GM21447 (cell line): Measurements from ENCODE around the gene WIZ.

Experiments
- ATAC-seq: cut with Tn5 transposase; IDR thresholded peaks from one replicate; pipeline ENCODE4 v1.9.1; 2021; ENCODE audit not compliant: unreplicated experiment

WIZ gene

DNA sequence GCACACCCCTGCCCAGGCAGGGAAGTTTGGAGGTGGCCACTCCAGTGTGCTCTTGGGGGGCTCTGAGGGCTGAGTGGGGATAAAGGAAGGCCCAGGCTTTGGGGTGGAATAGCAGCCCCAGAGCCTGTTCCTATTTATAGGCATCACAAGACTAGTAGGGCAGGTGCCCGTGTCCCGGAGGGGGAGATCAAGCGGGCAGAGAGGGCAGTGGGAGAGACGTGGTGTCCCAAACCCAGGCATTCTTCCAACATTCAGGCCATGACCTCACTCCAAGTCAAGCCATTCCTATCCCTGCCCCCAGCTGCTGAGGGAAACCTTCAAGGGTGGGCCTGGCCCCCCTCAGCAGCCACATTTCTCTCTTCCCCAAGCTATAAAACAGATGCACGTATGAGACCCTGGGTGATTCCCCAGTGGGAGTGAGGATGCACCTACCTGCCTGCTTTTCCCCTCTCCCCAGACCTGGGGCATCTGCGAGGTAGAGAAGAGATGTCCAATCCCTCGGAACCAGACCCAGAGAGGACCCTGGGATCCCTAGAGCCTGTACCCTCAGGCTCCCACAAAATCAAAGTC is 3.9 kb downstream of the WIZ start:
- ATAC-seq: no peak

DNA sequence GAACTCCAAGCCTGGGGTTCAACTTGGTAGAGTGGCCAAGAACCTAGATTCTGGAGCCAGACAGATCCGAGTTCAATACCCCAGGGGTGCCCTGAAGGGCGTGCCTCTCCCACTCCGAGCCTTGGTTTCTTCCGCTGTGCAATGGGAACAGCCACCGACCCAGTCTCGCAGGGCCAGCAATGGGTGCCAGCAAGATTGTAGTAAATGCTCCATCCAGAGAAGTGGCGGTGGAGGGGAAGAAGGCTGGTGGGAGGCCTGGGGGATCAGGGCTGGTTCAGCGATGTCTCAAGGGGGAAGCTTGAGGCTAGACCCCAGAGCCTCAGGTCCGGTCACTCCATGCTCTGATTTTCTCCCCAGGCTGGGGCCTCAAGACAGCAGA is 4.5 kb downstream of the WIZ start:
- no peak for ATAC-seq

DNA sequence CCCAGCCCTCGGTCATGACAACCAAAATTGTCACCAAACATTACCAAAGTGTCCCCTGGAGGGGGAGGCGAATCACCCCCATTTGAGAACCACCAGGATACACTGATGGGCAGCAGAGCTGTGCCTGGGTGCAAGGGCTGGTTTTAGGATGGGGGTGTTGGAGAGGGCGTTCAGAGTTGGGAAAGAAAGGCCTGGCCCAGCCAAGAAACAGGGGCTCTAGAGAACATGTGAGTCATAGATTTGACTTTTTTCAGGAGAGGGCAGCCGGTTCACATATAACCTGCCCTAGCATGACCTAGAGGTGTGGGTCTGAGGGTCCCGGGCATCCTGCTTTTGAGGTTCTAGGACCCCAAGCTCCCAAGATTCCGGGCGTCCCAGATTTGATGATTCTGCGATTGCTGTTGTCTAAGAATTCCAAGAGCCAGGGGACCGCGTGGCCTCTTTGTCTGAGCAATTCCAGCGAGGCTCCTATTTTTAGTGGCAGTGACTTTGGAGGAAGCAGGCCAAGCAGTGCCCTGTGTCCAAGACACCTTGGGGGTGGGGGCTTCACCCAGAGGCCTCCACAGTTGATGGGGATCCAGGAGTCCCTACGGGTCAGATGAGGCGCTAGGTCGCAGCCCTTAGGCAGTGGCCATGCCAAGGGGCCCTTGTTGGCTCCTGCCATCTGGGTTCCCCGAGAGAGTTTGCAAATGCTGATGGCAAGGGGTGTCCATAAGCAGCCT is 5.1 kb downstream of the WIZ start:
- ATAC-seq: no peak

DNA sequence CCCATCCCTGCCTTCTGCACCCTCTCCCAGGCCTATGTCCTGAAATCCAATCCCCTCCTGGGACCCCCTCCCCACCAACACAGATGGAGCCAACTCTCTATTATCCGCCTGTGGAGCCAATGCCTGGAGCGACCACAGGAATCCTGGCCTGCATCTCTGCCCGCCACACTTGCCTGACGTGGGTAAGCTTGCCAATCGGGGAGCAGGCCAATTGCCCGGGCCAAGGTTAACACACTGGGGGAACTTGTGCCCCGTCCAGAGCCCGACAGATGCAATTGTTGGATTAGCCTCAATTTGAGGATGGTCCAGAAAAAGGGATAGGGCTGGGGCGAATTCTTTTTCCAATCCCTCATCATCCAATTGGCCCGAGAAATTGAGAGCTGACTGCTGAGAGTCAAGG is 5.9 kb downstream of the WIZ start:
- ATAC-seq: no peak

DNA sequence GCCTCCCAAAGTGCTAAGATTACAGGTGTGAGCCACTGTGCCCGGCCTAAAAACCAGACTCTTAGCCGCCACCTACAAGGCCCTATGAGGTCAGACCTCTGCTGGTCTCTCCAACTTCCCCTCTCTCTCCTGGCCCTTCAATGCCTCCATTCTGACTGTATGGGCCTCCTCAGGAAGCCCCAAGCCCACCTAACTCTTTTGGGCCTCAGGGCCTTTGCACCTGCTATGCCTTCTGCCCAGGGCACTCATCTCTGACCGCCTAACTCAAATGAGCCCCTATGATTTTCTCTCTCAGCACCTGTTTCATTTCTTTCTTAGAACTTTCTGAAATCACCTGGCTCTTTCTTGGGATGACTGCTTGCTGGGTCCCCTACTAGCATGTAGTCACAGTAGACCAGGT is 6.4 kb downstream of the WIZ start:
- ATAC-seq: no peak

DNA sequence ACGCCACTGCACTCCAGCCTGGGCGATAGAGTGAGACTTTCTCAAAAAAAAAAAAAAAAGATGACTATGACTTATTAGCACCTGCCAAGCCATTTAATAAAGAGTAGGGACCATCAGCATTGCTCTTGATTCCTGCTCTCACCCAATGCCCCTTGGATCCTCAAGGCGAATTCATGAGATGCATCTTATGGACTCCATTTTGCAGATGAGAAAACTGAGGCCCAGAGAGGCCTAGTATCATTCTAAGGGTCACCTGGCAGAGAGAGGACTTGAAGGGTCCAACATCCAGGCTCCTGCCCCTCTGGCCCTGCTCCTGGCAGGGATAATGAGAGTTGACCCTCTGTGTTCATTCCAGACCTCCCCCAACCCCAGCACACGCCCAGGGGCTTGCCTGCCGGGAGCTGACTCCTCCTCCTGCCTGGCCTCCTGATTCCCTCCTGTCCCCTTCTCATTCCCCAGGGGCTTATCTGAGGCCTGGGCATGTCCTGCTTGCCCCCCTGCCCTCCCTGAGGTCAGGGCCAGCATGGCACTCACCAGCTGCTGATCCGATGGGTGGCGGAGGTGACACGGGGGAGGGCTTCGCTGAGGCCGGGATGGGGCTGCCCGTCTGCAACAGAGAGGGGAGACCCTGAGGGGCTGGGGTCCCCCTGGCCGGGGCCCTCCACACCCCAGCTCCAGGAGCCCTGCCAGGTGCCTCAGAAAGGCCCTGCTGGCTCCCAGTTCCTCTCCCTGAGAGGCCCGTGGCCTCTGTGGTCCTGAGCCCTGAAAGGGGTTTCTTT is 7.4 kb downstream of the WIZ start:
- ATAC-seq: no peak

DNA sequence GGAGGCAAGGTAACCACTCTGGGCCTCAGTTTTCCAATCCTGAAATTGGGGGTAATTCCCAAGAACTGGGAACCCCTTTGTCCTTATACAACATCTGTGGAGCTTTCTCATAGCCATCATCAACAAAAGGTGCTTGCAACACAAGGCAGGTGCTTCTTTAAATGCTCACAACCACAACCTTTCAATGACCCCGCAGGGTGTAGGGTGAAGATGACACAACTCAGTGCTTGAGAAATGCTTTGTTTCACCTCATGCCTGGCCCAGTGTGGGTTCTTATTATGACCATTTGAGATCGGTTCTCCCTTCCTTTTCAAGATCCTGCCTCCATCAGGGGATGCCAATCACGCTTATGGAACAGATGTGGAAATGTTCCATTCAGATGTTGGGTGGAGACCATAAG is 8.4 kb downstream of the WIZ start:
- ATAC-seq: no peak

DNA sequence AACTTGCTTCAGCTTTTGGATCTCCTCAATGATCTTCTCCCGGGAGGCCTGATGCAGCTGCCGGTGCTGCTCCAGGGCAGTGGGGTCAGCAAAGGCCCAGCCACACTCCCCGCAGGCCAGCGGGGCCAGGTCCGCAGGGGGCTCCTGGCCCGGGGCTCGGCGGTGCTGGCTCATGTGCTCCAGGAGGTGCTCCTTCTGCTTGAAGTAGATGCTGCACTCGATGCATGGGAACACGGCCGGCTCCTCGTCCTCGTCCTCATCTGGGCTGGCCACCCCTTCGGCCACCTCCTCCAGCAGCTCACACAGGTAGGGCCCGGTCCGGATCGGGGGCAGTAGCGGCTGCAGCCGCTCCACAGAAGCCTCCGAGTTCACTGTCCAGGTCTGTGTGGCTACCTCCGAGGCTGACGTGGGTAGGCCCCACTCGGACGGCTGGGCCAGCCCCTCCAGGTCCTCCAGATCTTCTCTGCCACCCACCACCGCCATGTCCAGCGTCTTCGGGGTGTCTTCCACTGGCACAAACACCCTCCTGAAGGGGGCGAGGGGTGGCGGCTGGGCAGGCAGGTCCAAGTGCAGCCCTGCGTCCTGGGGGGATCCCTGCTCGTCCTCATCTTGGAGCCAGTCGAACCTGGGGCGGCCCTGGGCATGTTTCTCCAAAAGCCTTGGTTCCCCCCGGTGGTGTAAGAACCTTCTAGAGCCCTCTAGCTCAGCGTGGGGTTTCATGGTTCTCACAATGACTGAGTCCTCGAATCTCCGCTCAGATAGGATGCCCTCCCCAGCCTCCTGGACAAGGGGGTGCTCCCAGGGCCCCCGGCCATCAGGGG is 9.7 kb downstream of the WIZ start:
- no peak for ATAC-seq

DNA sequence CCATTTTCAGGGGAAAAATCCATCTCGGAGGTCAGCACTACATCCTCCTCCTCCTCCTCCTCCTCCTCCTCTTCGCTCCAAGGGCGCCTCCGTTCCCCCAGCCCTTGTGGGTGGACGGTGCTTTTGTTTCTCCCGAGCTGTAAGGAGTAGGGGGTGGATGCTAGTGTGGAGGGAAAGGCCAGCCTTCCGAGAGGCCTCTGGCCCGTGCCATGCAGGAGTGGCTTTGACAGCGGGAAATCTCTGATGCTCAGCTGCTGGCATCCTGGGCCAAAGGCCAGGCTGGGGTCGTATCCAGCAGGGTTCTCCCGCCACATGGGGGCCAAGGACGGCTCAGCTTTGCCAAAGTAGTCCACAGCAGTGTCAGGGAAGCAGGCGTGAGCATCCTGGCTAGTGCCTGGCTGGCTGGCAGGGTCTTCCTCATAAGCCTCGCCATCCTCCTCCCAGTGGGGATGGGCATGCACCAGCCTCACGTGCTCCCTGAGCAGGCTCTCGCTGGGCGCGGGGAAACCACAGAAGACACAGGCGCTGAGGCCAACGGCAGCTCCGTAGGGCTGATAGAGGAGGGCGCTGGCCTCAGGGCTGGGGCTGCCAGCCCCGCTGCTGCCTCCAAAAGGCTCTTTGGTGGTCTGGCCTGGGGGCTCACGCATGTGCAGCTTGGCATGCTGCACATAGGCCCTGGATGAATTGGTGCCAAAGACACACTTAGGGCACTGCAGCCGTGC is 10.5 kb downstream of the WIZ start:
- no peak for ATAC-seq

DNA sequence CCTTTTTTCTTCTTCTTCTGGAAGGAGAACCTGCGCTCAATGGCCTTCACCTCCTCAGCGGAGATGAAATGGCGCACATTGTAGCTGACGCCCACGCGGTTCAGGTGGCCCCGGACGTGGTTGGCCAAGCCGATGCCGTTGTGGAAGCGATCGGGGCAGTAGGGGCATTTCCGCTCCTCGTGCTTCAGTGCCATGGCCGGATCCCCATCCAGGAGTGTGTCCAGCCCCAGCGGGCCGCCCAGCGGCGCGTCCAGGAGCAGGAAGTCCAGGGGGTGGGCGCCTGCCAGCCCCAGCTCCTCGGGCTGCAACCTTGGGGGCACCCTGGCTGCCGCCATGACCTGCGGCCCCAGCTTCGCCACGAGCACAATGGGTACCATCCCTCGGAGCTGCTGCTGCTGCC is 11.2 kb downstream of the WIZ start:
- ATAC-seq: no peak

DNA sequence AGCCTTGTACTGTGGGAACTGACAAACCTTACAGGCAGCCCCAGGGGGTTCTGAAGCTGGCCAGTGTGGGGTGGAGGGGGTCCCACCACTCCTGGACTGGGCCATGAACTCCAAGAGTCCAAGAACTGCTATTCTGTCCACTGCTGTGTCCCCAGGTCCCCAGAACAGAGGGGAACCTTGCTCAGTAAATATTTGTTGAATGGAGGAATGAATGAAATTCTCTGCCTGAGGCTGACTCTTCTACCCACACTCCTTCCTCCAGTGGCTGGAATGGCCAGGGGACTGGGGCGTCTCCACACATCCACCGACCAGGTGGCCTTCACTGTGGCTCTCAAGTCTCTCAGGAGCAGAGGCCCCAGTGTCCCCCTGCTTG is 11.6 kb downstream of the WIZ start:
- no peak for ATAC-seq

DNA sequence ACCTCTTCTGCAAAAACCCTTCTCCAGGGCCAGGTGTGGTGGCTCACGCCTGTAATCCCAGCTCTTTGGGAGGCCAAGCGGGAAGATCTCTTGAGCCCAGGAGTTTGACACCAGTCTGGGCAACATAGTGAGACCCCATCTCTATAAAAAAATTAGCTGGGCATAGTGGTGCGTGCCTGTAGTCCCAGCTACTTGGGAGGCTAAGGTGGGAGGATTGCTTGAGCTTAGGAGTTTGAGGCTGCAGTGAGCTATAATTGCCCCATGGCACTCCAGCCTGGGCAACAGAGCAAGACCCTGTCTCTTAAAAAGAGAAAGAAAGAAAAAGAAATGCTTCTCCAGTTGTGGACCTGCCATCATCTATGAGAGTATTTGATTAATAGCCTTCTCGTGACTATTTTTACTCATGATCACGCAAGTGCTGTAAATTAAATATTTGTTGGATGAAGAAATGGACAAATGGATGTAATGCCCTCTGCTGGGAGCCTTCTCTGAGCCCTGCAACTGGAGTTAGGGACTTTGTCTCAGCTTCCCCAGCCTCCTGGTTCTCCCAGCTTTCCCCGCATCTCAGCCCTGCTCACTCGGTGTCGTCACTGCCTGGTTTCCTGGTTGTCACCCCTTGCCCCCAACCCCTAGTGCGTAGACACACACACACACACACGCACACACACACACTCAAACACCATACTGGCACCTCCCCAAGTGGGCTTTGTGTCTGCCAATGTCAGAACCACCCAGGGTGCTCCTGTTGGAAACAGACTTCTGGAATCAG is 12.2 kb downstream of the WIZ start:
- ATAC-seq: no peak

DNA sequence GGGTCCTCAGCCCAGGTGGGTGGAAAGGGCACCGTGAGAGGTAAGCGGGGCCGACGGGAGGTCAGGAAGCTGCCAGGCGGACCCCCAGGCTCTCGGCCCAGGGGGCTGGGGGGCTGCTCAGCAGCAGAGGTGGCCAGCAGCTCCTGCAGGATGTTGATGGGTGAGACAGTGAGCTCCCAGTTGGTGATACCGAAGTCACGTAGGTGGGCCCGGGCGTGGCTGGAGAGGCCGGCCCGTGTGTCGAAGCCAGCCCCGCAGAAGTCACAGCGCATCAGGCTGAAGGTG is 13.0 kb downstream of the WIZ start:
- ATAC-seq: no peak

DNA sequence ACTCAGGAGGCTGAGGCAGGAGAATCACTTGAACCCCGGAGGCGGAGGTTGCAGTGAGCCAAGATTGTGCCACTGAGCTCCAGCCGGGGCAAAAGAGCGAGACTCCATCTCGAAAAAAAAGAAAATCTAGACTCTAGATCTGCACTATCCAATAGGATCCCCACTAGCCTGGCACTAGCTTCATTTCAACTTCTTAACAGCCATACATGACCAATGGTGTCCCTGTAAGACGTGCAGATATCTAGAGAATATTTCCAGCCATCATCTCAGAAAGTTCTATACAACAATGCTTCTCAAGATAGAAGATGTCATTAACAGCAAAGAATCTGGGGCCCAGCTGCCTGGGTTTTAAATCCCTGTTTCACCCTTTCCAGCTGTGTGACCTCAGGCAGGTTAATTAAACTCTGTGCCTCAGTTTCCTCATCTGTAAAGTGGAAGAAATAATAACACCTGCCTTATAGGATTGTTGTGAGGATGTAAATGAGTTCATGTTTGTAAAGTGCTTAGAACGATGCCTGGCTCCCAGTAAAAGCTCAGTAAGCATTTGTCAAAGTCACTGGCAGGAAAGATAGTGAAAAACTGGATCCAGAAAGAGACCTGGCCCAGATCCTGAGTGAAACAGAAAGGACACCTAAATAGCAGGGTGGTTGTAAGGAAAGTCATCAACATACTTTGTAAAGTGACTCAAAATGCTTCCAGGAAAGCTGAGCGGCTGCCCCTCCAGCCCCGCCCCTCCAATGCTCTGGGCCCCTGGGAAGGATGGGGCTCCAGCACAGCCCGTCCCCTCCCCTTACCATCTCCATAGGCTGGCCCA is 13.5 kb downstream of the WIZ start:
- no peak for ATAC-seq

DNA sequence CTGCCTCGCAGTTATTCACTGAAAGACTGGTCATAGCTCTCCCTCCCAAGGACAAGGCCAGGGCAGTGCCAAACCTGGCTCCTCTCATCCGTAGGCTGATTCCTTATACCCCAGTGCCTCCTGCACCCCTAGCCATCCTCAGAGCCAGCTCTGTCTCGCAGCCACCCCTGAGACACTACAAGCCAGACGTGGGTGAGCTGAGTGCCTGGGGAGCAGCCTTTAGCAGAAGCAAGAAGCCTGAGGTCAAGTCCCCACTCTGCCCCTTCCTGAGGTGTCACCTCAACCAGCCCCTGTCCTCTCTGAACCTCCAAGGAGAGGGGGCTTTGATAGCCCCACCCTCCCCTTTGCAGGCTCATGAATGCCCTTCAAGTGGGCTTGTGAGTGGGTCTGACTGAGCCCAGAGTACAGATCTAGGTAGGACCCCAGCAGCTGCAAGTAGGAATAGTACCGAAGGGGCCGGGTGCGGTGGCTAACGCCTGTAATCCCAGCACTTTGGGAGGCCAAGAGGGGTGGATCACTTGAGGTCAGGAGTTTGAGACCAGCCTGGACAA is 16.2 kb downstream of the WIZ start:
- ATAC-seq: no peak

DNA sequence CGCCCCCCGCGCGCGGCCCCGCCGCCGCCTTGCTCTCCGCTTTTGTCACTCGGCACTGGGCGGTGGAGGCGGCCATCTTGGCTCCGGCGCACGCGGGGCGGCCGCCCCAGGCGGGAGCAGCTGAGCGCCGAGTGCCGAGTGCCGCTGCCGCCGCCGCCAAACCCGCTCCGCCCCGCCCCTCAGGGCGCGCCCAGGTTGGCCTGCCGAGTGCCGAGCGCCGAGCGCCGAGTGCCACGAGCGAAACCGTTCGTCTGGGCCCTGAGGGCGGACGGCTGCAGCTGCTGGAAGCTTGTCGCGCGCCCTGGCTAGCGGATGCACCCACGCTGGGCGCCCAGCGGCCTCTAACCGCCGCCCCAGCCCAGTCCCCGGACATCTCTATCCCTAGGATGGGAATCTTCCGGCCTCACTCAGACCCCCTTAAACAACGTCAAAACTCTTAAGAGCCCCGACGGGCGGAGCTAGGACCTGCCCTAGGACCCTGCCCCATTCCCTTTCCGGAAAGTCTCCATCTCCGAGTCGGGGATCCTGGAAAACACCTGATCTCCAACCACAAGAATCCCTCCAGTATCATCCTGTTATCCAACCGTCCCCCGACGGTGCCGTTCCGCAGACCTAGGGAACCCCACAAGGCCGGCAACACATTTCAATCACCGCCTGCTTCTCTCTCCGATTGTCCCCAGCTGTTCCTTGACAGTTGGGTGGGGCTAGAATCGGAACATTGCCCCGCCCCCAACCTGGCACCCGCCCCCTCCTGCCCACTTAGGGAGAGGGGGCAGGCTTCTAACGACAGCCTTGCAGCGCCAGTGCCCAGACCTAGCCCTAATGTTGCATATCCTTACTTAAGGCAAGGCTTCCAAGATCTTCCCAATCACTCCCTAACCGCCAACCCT is 16.9 kb downstream of the WIZ start:
- peak; percentile 55 for ATAC-seq

DNA sequence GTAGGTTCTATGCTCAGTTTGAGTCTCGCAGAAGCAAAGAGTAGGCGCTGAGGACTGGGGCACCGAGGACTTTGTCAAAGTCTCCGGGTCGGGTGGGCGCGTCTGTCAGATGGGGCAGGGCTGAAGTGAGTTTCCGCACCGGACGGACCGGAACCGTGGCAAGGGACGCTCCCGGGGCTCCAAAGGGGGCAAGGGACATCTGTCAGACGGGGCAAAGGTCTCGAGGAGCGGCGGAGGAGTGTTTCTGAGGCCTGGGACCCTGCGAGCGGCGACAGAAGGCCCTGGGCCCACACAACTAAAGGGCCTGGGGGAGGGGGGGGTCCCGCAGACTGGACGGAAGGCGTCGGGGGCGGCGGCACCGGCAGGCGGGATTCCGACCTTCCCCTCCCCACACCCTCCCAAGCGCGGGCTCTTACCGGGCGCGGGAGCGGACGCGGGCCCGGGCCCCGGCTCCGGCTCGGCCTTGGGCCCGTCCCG is 17.7 kb downstream of the WIZ start:
- peak; percentile 12 for ATAC-seq

DNA sequence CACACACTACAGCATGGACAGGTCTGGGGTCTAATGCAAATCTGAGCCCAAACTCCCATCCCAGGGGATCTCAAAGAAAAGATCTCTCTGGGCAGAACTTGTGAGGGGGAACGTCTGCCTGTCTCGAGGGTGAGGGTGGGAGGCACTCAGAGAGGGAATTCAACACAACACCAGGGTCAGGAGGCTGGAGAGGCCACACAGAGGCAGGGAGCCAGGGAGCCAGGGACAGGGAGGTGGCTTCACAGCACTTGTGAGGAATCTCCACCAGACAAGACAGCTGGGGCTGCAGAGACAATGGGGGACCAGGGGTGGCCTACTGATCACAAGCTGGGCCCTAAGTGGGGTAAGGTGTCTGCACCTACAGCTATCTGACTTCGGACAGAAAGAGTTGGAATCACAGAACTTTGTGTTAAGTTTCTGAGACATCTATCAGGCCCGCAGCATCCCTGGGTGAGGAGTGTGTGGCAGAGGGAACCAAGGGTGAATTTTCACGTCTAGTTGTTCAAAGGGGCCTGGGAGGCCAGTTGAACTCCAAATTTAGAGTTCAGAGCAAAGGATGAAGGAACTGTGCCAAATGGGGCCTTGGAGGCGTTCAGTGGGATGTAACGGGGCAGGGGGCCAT is 18.2 kb downstream of the WIZ start:
- ATAC-seq: no peak
